Ascending aorta (tissue), 2 donors: ENCODE data around the gene GDPD5. TPM values are rescaled to one million over a fixed set of nuclear protein-coding genes. Genes with fewer than 3 reads are reported as not detected.

Experiments
- DNase-seq, 2 donors: peaks; one replicate each; pipeline ENCODE4 v3.0.0-alpha.2; 2019; ENCODE audit warnings: low spot score in 2 of 2
- H3K27ac ChIP-seq, 2 donors: fragments of 200-600 bp; sonication (generic); one replicate each; pipeline ENCODE4 v1.5.1; 2016 to 2017; ENCODE audit warnings: mild to moderate bottlenecking in 1 of 2
- H3K27me3 ChIP-seq: fragments of 200-600 bp; sonication (generic); one replicate; pipeline ENCODE4 v1.5.1; 2017
- H3K36me3 ChIP-seq, 2 donors: fragments of 200-600 bp; sonication (generic); one replicate each; pipeline ENCODE4 v1.5.1; 2016
- H3K4me1 ChIP-seq, 2 donors: fragments of 200-600 bp; sonication (generic); one replicate each; pipeline ENCODE4 v1.5.1; 2016 to 2017; ENCODE audit warnings: mild to moderate bottlenecking in 1 of 2
- H3K4me3 ChIP-seq, 2 donors: fragments of 200-600 bp; sonication (generic); one replicate each; pipeline ENCODE4 v1.5.1; 2016 to 2017; ENCODE audit warnings: mild to moderate bottlenecking in 1 of 2
- H3K9me3 ChIP-seq, 2 donors: fragments of 200-600 bp; sonication (generic); one replicate each; pipeline ENCODE4 v1.5.1; 2016
- intact Hi-C: fragments of 100-400 bp; cut with DNase I; formaldehyde crosslinking; loops from one replicate; pipeline ENCODE4 v1.15.1; 2023
- total RNA-seq: library from RNA; depleted of rRNA; stranded (reverse); fragments of >200 nt; gene quantifications from one replicate; pipeline ENCODE4 v1.1.0, GENCODE V29; 2016
- TF ChIP-seq, protein P1 (sequence below), 3 experiments: fragments of 200-600 bp in 2 of 3; fragments of 450-650 bp in 1 of 3; sonication (generic) in 2 of 3; IDR thresholded peaks; one replicate each; pipeline ENCODE4 v1.5.1; 2016 to 2019; ENCODE audit warnings: antibody characterized with exemption in 3 of 3, mild to moderate bottlenecking in 1 of 3, moderate library complexity in 1 of 3

GDPD5 gene
- total RNA-seq, 1 donor from 2014 or later, result 64.6 TPM

DNA sequence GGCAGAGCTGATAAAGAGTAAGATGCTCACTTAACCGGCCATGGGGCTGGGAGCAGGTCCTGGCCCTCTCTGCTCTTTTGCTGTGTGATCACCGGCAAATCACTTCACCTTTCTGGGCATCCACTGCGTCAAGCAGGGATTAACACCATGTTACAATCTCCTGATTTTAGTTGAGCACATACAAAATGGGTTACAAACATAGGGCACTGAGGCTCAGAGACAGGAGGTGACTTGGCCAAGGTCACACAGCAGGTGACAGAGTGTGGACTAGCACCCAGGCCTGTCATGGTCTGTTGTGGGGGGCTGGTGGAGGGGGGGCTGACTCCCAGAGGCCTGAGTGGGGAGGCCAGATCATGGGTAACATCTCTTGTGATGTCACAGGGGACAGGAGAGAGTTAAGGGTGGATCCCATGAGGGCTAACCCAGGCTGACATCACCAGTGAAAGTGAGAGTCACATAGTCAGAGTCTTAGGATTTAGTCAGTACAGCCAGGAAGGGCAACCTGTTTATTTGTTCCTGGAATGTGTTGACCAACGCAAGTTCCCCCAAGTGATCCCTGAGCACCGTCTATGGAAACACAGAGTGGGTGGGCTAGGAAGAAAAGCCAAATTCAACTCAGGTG, 27.8 kb downstream of the GDPD5 start:
- peaks cover 0 to 10% of the 10 kb centered on the region in 2 donors for H3K4me1 ChIP-seq
- H3K27ac ChIP-seq, result peak overlapping the region; percentile 7 to 62
- no peak overlapping the region for H3K4me3 ChIP-seq
- TF ChIP-seq, protein P1, sequence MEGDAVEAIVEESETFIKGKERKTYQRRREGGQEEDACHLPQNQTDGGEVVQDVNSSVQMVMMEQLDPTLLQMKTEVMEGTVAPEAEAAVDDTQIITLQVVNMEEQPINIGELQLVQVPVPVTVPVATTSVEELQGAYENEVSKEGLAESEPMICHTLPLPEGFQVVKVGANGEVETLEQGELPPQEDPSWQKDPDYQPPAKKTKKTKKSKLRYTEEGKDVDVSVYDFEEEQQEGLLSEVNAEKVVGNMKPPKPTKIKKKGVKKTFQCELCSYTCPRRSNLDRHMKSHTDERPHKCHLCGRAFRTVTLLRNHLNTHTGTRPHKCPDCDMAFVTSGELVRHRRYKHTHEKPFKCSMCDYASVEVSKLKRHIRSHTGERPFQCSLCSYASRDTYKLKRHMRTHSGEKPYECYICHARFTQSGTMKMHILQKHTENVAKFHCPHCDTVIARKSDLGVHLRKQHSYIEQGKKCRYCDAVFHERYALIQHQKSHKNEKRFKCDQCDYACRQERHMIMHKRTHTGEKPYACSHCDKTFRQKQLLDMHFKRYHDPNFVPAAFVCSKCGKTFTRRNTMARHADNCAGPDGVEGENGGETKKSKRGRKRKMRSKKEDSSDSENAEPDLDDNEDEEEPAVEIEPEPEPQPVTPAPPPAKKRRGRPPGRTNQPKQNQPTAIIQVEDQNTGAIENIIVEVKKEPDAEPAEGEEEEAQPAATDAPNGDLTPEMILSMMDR (IDR thresholded peaks at IDR 0.05), result no peak
- no peak for DNase-seq
- no peaks in the 10 kb centered on the region for H3K9me3 ChIP-seq
- H3K36me3 ChIP-seq, result no peaks in the 10 kb centered on the region
- intact Hi-C loops, result no loop called here
- no peaks in the 10 kb centered on the region for H3K27me3 ChIP-seq

DNA sequence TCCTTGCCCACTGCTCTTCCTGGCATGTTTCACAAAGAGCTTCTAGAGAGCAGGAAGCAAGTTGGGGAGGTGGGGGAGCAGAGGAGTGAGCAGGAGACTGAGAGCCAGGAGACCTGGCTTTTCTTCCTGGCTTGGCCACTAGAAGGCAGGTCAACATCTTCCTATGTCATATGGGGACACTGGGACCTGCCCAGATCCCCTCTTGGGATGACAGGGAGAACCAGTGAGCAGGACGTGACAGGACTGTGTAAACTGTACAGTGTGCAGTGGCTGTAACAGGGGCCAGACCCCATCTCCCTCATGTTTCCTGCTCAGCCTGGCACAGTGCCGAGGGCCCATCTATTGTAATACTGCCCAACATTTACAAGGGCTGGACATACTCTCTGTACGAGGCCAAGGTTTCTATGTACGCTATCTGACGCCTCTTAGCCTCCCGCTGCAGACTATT, 29.4 kb downstream of the GDPD5 start:
- Histone ChIP-seq H3K27me3 (no peaks in the 10 kb centered on the region), H3K4me1 (peaks cover 0 to 10% of the 10 kb centered on the region in 2 donors), H3K36me3 (no peaks in the 10 kb centered on the region), H3K9me3 (no peaks in the 10 kb centered on the region), H3K4me3 (no peak overlapping the region), H3K27ac (no peak overlapping the region)
- TF ChIP-seq, protein P1 (IDR thresholded peaks at IDR 0.05), result no peak
- DNase-seq, result no peak
- intact Hi-C loops, result no loop called here

DNA sequence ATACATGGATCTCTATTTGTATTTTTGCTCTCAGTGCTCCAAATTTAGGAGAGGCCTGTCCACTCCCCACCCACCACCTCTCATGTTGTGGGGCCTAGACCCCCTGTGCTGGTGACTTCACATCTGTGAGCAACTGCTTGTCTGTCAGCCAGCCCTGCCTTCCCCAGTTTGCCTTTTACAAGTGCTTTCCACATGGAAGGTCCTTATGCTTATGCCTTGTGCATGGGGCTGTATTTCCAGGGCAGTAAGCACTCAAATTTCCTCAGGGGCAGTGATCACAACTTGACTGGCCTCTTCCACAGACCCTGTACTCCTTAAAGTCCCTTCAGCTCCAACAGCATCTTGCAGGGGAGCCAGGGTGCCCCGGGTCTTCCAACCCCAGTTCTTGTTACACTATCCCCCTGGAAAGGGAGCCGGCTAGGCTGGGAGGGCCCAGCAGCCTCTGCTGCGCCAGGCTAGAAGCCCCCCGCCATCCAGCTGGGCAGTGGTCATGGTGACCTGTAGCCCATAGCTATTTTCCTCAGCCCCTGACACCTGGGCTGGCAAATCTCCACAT, 29.9 kb downstream of the GDPD5 start:
- Histone ChIP-seq H3K4me3 (no peak overlapping the region), H3K27me3 (no peaks in the 10 kb centered on the region), H3K27ac (no peak overlapping the region), H3K9me3 (no peaks in the 10 kb centered on the region), H3K36me3 (no peaks in the 10 kb centered on the region), H3K4me1 (peaks cover 0 to 10% of the 10 kb centered on the region in 2 donors)
- TF ChIP-seq, protein P1 (IDR thresholded peaks at IDR 0.05), result no peak
- no peak for DNase-seq
- intact Hi-C loops, result no loop called here

DNA sequence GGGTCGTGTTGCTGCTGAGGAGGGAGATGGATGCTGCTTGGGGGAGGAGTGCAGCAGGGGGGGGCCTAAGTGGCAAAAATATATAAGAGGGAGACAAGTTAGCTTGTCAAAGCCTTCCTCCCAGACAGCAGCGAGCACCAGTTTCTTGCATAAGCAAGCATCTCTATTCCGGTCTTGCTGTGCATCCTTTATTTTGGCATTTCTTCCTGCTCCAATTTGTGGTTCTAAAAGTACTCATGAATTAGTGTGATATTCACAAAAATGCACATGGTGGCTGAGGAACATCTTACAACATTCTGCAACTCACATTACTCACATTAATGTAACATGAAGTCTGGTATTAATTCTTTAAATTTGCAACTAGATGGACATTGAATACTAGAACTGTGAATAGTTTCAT, 32.1 kb downstream of the GDPD5 start:
- DNase-seq, result no peak
- Histone ChIP-seq H3K4me1 (no peaks in the 10 kb centered on the region), H3K36me3 (no peaks in the 10 kb centered on the region), H3K4me3 (no peak overlapping the region), H3K9me3 (no peaks in the 10 kb centered on the region), H3K27me3 (no peaks in the 10 kb centered on the region), H3K27ac (no peak overlapping the region)
- TF ChIP-seq, protein P1 (IDR thresholded peaks at IDR 0.05), result no peak
- intact Hi-C loops, result loop anchor here (5.0 kb wide), 1 partner anchor 36 kb away; no protein-coding TSS in a partner anchor

DNA sequence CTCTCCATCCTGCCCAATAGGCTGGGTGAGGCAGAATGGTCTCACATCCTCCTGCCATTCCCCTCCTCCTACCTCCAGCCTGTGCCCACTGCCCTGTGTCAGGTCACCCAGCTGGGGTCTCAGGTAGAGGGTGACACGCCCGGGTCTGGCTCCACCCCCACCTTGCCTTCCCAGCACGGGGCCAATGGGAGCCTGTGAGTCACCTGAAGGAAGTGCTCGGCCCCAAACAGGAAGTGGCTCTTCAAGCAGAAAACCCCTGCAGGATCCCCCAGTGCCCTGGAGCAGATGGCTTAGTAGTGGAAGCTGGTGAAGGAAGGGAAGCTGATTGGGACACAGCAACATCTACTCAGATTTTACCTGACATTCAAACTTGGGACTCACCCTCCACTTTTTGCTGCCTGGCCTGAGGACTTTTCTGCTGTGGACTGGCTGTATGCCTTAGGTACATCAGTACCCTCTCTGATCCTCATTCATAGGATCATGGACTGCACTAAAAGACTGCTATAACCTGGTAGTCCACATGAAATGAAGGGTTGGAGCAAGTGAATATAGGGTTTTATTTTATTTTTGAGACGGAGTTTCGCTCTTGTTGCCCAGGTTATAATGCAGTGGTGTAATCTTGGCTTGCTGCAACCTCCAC, 33.4 kb downstream of the GDPD5 start:
- no peak for DNase-seq
- Histone ChIP-seq H3K4me1 (no peaks in the 10 kb centered on the region), H3K4me3 (no peak overlapping the region), H3K27me3 (no peaks in the 10 kb centered on the region), H3K27ac (no peak overlapping the region), H3K36me3 (no peaks in the 10 kb centered on the region), H3K9me3 (no peaks in the 10 kb centered on the region)
- TF ChIP-seq, protein P1 (IDR thresholded peaks at IDR 0.05), result no peak
- intact Hi-C loops, result loop anchor here (5.0 kb wide), 1 partner anchor 35 kb away; no protein-coding TSS in a partner anchor
